Measurements from ENCODE around the gene NRBF2.

GRCh38 chr10:63084690-63085382 lies 48.3 kb upstream of the NRBF2 start:
- TF ChIP-seq RAD21 (IDR thresholded peaks at IDR 0.05), result no peak
- no peak for TF ChIP-seq CTCF (IDR thresholded peaks at IDR 0.05; ENCODE audit: low read depth, low read length, missing input control)
- no peak for TF ChIP-seq SP1 (IDR thresholded peaks at IDR 0.05)
- no peak for TF ChIP-seq EGR1 (IDR thresholded peaks at IDR 0.05; ENCODE audit: low read depth in 2 of 2)
- no peak for TF ChIP-seq REST (IDR thresholded peaks at IDR 0.05)
- TF ChIP-seq FOXA1 (IDR thresholded peaks at IDR 0.05), result no peak
- TF ChIP-seq ZBTB33 (IDR thresholded peaks at IDR 0.05), result no peak
- no peak for TF ChIP-seq TAF1 (conservative IDR thresholded peaks at IDR 0.05)
- no peak for TF ChIP-seq YY1 (IDR thresholded peaks at IDR 0.05)
- TF ChIP-seq GABPA (IDR thresholded peaks at IDR 0.05 in 1 of 2, conservative IDR thresholded peaks at IDR 0.05 in 1 of 2), result no peak
- no peak for TF ChIP-seq RXRA (IDR thresholded peaks at IDR 0.05)

Data from liver (tissue), 3 donors.